ENCODE data around the gene MYO10. TPM values are rescaled to one million over a fixed set of nuclear protein-coding genes. Genes with fewer than 3 reads are reported as not detected.

The MYO10 gene
- total and polyA plus RNA-seq, 3 donors from 2014 or later, result 37.8 to 102 (median 99.8) TPM

DNA sequence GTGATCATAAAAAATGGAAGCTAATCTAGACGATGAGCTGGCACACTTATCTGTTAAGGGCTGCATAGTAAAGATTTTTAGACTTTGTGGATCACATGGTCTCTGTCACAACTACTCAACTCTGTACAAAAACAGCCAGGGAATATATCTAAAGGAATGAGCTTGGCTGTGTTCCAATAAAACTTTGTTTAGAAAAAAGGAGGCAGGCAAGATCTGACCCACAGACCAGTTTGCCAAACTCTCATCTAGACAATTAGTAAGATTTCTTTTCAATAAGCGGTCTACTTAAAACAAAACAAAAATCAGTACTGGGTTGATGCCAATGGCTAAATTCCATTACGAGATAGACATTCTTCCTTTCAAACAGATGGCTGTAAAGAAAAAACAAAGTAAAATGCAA is 266.3 kb downstream of the MYO10 start:
- TF ChIP-seq, protein P1, sequence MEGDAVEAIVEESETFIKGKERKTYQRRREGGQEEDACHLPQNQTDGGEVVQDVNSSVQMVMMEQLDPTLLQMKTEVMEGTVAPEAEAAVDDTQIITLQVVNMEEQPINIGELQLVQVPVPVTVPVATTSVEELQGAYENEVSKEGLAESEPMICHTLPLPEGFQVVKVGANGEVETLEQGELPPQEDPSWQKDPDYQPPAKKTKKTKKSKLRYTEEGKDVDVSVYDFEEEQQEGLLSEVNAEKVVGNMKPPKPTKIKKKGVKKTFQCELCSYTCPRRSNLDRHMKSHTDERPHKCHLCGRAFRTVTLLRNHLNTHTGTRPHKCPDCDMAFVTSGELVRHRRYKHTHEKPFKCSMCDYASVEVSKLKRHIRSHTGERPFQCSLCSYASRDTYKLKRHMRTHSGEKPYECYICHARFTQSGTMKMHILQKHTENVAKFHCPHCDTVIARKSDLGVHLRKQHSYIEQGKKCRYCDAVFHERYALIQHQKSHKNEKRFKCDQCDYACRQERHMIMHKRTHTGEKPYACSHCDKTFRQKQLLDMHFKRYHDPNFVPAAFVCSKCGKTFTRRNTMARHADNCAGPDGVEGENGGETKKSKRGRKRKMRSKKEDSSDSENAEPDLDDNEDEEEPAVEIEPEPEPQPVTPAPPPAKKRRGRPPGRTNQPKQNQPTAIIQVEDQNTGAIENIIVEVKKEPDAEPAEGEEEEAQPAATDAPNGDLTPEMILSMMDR (IDR thresholded peaks at IDR 0.05), result no peak
- TF ChIP-seq POLR2A (IDR thresholded peaks at IDR 0.05), result no peak
- WGBS, 2 donors, result 32 to 43% methylated on average over 3 of the region's 3 CpGs
- DNase-seq, result no peak
- intact Hi-C loops (cut with DNase I; ENCODE audit: low total_unique reads), result no loop called here
- no peaks in the 10 kb centered on the region for H3K9me3 ChIP-seq
- peaks cover 24% of the 10 kb centered on the region for H3K4me1 ChIP-seq
- H3K27me3 ChIP-seq, result no peaks in the 10 kb centered on the region
- H3K4me3 ChIP-seq, result no peak overlapping the region
- H3K27ac ChIP-seq, result no peak overlapping the region
- H3K36me3 ChIP-seq (ENCODE audit: low read depth, missing control alignments), result no peaks in the 10 kb centered on the region

DNA sequence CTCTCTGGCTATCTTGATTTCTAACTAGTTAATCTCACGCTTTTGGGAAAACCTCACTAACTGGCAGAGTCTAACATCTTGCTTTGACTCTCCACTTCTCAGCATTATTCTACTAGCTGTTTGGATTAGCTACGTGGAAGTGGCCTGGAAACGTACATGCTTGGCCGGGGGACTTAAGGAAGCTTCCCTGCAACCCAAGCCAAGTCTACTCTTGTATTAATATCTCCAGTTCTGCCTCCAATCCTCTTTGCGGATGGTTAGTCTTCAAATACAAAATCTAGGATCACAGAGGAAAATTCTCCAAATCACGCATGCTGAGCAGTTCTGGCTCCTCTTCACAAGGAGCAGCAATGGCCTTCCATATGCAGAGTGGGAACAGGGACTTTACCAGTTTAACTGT is 267.5 kb downstream of the MYO10 start:
- intact Hi-C loops (cut with DNase I; ENCODE audit: low total_unique reads), result no loop called here
- no peak for TF ChIP-seq POLR2A (IDR thresholded peaks at IDR 0.05)
- TF ChIP-seq, protein P1 (IDR thresholded peaks at IDR 0.05), result no peak
- WGBS, 2 donors, result 87% methylated on average over 6 of the region's 6 CpGs
- Histone ChIP-seq H3K27ac (no peak overlapping the region), H3K36me3 (ENCODE audit: low read depth, missing control alignments) (no peaks in the 10 kb centered on the region), H3K4me3 (no peak overlapping the region), H3K4me1 (peaks cover 25% of the 10 kb centered on the region), H3K9me3 (no peaks in the 10 kb centered on the region), H3K27me3 (no peaks in the 10 kb centered on the region)
- DNase-seq, result no peak

DNA sequence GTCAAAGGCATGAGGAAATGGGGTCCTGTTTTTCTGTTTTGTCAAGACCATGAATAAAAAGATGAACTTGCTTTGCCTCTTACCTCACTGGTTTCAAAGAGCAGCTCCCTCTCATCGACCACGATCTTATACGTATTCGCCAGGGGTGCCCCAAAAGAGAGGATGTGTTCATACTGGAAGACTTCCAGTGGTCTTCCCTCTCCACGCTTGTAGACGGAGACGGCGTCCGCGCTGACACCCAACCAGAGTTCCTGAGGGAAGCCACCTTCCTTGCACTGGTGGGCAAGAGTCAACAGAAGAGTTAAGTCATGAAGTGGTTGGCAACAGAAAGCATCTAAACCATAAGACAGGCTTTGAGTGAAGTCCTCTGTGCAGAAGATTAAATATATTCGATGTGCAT is 267.9 kb downstream of the MYO10 start:
- intact Hi-C loops (cut with DNase I; ENCODE audit: low total_unique reads), result no loop called here
- WGBS, 2 donors, result 94 to 98% methylated on average over 11 of the region's 11 CpGs
- TF ChIP-seq, protein P1 (IDR thresholded peaks at IDR 0.05), result no peak
- no peak for TF ChIP-seq POLR2A (IDR thresholded peaks at IDR 0.05)
- peaks cover 25% of the 10 kb centered on the region for H3K4me1 ChIP-seq
- no peaks in the 10 kb centered on the region for H3K9me3 ChIP-seq
- H3K27ac ChIP-seq, result no peak overlapping the region
- H3K4me3 ChIP-seq, result no peak overlapping the region
- no peak for DNase-seq
- H3K36me3 ChIP-seq (ENCODE audit: low read depth, missing control alignments), result no peaks in the 10 kb centered on the region
- H3K27me3 ChIP-seq, result no peaks in the 10 kb centered on the region

DNA sequence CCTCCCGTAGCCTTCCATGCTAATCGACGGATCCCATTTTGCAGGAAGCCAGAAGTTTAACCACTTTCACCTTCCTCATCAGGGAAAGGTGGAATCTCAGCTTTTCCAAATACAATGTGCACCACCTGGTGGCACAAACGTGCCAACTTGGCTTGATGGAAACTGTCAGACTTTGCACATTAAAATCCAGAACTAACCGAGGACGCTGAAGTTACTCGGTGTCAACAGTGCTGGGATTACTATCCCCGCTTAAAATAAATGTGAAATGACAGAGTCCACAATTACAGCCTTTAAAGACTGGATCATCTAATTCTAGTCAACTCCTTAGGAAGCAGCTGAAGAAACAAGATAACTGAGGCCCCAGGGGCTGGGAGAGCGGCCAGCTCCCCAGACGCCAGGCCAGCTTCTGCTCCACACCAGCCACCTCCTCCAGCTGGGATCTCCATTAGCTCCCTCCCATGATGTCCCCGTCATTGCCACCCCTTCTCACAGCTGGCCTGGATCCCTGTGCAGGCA is 269.1 kb downstream of the MYO10 start:
- Histone ChIP-seq H3K4me3 (no peak overlapping the region), H3K4me1 (peaks cover 25% of the 10 kb centered on the region), H3K9me3 (no peaks in the 10 kb centered on the region), H3K27ac (no peak overlapping the region), H3K27me3 (no peaks in the 10 kb centered on the region), H3K36me3 (ENCODE audit: low read depth, missing control alignments) (no peaks in the 10 kb centered on the region)
- WGBS, 2 donors, result 35 to 45% methylated on average over 11 of the region's 11 CpGs
- intact Hi-C loops (cut with DNase I; ENCODE audit: low total_unique reads), result no loop called here
- DNase-seq, result peak; percentile 52
- TF ChIP-seq, protein P1 (IDR thresholded peaks at IDR 0.05), result peak; percentile 14 to 31 (median 27)
- no peak for TF ChIP-seq POLR2A (IDR thresholded peaks at IDR 0.05)

DNA sequence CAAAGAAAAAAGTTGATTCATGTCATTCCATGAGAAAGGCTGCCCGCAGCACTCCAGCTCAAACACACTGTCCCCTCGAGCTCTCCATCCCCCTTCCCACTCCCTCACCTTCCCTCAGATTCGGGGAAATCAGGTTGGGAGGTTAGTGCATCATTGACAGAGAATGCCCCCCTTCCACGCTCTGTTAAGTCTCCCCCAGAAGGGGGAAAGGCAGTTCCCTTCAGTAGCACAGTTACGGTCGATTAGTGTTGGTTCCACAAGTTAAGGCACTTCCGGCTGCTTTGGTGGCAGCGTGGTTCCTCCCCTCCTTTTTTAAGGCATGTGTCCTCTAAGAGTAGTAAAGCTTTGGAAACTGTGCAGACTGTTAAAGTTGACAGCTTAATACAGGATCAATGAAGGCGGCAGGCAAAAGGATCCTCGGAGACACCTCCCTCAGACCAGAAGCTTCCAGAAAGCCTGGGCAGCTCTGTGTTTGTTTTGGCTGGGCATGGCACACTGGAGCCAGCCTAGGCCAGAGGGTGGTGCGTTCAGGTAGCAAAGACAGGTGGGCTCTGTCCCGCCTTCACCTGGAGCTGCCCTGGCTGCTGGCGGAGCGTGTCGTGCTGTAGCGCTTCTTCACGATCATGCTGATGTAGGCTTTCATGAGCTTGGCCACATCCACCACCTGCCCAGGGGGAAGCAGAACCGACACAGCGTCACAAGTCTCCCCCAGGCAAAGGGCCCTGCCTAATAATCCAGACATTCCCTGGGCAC is 269.8 kb downstream of the MYO10 start:
- H3K36me3 ChIP-seq (ENCODE audit: low read depth, missing control alignments), result no peaks in the 10 kb centered on the region
- WGBS, 2 donors, result 87 to 90% methylated on average over 19 of the region's 19 CpGs
- H3K27ac ChIP-seq, result no peak overlapping the region
- H3K27me3 ChIP-seq, result no peaks in the 10 kb centered on the region
- intact Hi-C loops (cut with DNase I; ENCODE audit: low total_unique reads), result no loop called here
- no peak for DNase-seq
- H3K4me3 ChIP-seq, result no peak overlapping the region
- TF ChIP-seq POLR2A (IDR thresholded peaks at IDR 0.05), result no peak
- TF ChIP-seq, protein P1 (IDR thresholded peaks at IDR 0.05), result no peak
- no peaks in the 10 kb centered on the region for H3K9me3 ChIP-seq
- H3K4me1 ChIP-seq, result peaks cover 25% of the 10 kb centered on the region
